HEK293T (cell line): ENCODE results near the gene DNASE1.

Experiments used
- CTCF ChIA-PET: fragments of 350-600 bp; formaldehyde crosslinking; extraction: SDS; loops from one replicate; lab custom pipeline; 2021; ENCODE audit warnings: antibody characterized with exemption, inconsistent platforms; lab: Yijun Ruan, JAX
- POLR2A ChIA-PET: fragments of 350-600 bp; formaldehyde crosslinking; extraction: SDS; loops from one replicate; lab custom pipeline; 2020; ENCODE audit warnings: antibody characterized with exemption, inconsistent platforms; lab: Yijun Ruan, JAX
- DNase-seq: peaks from one replicate; pipeline ENCODE4 v3.0.0; 2012; ENCODE audit warnings: mixed read lengths; ENCODE audit errors: extremely low spot score
- ARNT ChIP-seq: fragments of 450-650 bp; IDR thresholded peaks from 2 replicates; pipeline ENCODE4 v1.6.1; 2017; ENCODE audit warnings: mild to moderate bottlenecking
- BHLHE40 ChIP-seq: fragments of 450-650 bp; IDR thresholded peaks from 2 replicates; pipeline ENCODE4 v1.6.1; 2016; ENCODE audit warnings: mild to moderate bottlenecking, moderate library complexity, borderline replicate concordance
- CTBP1 ChIP-seq: fragments of 450-650 bp; IDR thresholded peaks from 2 replicates; pipeline ENCODE4 v1.6.1; 2016; ENCODE audit warnings: borderline replicate concordance
- ELF4 ChIP-seq: fragments of 450-650 bp; IDR thresholded peaks from 2 replicates; pipeline ENCODE4 v1.6.1; 2017; ENCODE audit warnings: antibody characterized with exemption
- FOXA1 ChIP-seq: fragments of 450-650 bp; IDR thresholded peaks from 2 replicates; pipeline ENCODE4 v1.6.1; 2016; ENCODE audit warnings: mild to moderate bottlenecking
- FOXK2 ChIP-seq: fragments of 450-650 bp; IDR thresholded peaks from 2 replicates; pipeline ENCODE4 v1.6.1; 2016; ENCODE audit warnings: mild to moderate bottlenecking
- FOXM1 ChIP-seq: fragments of 450-650 bp; IDR thresholded peaks from 2 replicates; pipeline ENCODE4 v1.6.1; 2017; ENCODE audit warnings: mild to moderate bottlenecking, borderline replicate concordance
- HDGF ChIP-seq: fragments of 450-650 bp; IDR thresholded peaks from 2 replicates; pipeline ENCODE4 v1.6.1; 2017; ENCODE audit warnings: antibody characterized with exemption, borderline replicate concordance
- L3MBTL2 ChIP-seq: fragments of 450-650 bp; conservative IDR thresholded peaks from 2 replicates; pipeline ENCODE4 v1.6.1; 2016; ENCODE audit warnings: mild to moderate bottlenecking
- LEF1 ChIP-seq: fragments of 450-650 bp; IDR thresholded peaks from 2 replicates; pipeline ENCODE4 v1.6.1; 2017; ENCODE audit warnings: mild to moderate bottlenecking, borderline replicate concordance
- NFRKB ChIP-seq: fragments of 450-650 bp; IDR thresholded peaks from 2 replicates; pipeline ENCODE4 v1.6.1; 2016; ENCODE audit warnings: mild to moderate bottlenecking, moderate library complexity
- PKNOX1 ChIP-seq: fragments of 450-650 bp; IDR thresholded peaks from 2 replicates; pipeline ENCODE4 v1.6.1; 2016
- SP1 ChIP-seq: fragments of 450-650 bp; IDR thresholded peaks from 2 replicates; pipeline ENCODE4 v1.6.1; 2017
- SUZ12 ChIP-seq: fragments of 450-650 bp; IDR thresholded peaks from 2 replicates; pipeline ENCODE4 v1.6.1; 2016; ENCODE audit warnings: mild to moderate bottlenecking
- TARDBP ChIP-seq: fragments of 450-650 bp; IDR thresholded peaks from 2 replicates; pipeline ENCODE4 v1.6.1; 2016
- ZNF384 ChIP-seq: fragments of 450-650 bp; IDR thresholded peaks from 2 replicates; pipeline ENCODE4 v1.6.1; 2016

The DNASE1 gene

DNA sequence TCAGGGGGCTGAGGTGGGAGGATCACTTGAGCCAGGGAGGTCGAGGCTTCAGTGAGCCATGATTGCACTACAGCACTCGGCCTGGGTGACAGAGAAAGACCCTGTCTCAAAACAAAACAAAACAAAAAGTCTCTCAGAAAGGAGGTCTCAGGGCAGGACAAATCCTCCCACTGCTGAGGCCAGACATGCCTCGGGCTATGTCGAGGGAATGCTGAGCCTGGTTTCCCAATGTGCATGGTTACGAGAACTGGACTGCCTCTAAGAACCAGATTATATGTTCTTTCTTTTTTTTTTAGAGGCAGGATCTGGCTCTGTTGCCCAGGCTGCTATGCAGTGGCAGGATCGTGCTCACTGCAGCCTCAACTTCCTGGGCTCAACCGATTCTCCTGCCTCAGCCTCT lies 35.2 kb downstream of the DNASE1 start:
- DNase-seq, result no peak
- TF ChIP-seq FOXK2, result no peak
- TF ChIP-seq BHLHE40, result no peak
- no peak for TF ChIP-seq CTBP1
- no peak for TF ChIP-seq SUZ12
- no peak for TF ChIP-seq PKNOX1
- TF ChIP-seq TARDBP, result no peak
- no peak for TF ChIP-seq L3MBTL2
- no peak for TF ChIP-seq ARNT
- TF ChIP-seq FOXA1, result no peak
- TF ChIP-seq LEF1, result no peak
- no peak for TF ChIP-seq NFRKB
- TF ChIP-seq SP1, result no peak
- TF ChIP-seq HDGF, result no peak
- TF ChIP-seq ZNF384, result no peak
- ChIA-PET CTCF (interaction anchor here (1.0 kb wide), 1 partner anchor 15 kb away, joined by 3 read pairs; no protein-coding TSS in a partner anchor), POLR2A (interaction anchor here (3.4 kb wide), 1 partner anchor 28 kb away, joined by 11 read pairs; the partner anchor contains the start of gene TRAP1)

- TF ChIP-seq NFRKB, result no peak
- TF ChIP-seq PKNOX1, result peak; percentile 83
- POLR2A ChIA-PET, result interaction anchor here (3.4 kb wide), 1 partner anchor 27 kb away, joined by 11 read pairs; the partner anchor contains the start of gene TRAP1
- CTCF ChIA-PET, result interaction anchor here (0.6 to 1.1 kb wide), 4 partner anchors 9 to 585 kb away, joined by 3 to 4 read pairs (median 3); no protein-coding TSS in a partner anchor
- peak; percentile 89 for DNase-seq
Observed at GRCh38 chr16:3690470-3690928, 36.0 kb downstream of the DNASE1 start.

- no peak for TF ChIP-seq TARDBP
- no peak for TF ChIP-seq ARNT
- TF ChIP-seq FOXA1, result no peak
- no peak for TF ChIP-seq HDGF
- no peak for TF ChIP-seq NFRKB
- no peak for TF ChIP-seq ELF4
- no peak for TF ChIP-seq CTBP1
- TF ChIP-seq SUZ12, result no peak
- no peak for TF ChIP-seq L3MBTL2
- no peak for TF ChIP-seq PKNOX1
- ChIA-PET CTCF (interaction anchor here (0.6 to 1.1 kb wide), 4 partner anchors 10 to 584 kb away, joined by 3 to 6 read pairs (median 4); no protein-coding TSS in a partner anchor), POLR2A (interaction anchor here (3.4 kb wide), 1 partner anchor 27 kb away, joined by 11 read pairs; the partner anchor contains the start of gene TRAP1)
- no peak for DNase-seq
Observed at GRCh38 chr16:3690980-3691720, 36.7 kb downstream of the DNASE1 start.

- POLR2A ChIA-PET, result interaction anchor here (3.4 kb wide), 1 partner anchor 26 kb away, joined by 11 read pairs; the partner anchor contains the start of gene TRAP1
- TF ChIP-seq L3MBTL2, result no peak
- no peak for TF ChIP-seq FOXA1
- TF ChIP-seq TARDBP, result no peak
- no peak for TF ChIP-seq LEF1
- TF ChIP-seq SUZ12, result no peak
- no peak for TF ChIP-seq BHLHE40
- TF ChIP-seq CTBP1, result no peak
- no peak for TF ChIP-seq FOXM1
- no peak for TF ChIP-seq PKNOX1
- TF ChIP-seq NFRKB, result no peak
- no peak for TF ChIP-seq SP1
- CTCF ChIA-PET, result interaction anchor here (0.7 to 1.1 kb wide), 2 partner anchors 10 to 12 kb away, joined by 3 to 6 read pairs; no protein-coding TSS in a partner anchor
- no peak for DNase-seq
Observed at GRCh38 chr16:3691761-3692160, 37.3 kb downstream of the DNASE1 start.

DNA sequence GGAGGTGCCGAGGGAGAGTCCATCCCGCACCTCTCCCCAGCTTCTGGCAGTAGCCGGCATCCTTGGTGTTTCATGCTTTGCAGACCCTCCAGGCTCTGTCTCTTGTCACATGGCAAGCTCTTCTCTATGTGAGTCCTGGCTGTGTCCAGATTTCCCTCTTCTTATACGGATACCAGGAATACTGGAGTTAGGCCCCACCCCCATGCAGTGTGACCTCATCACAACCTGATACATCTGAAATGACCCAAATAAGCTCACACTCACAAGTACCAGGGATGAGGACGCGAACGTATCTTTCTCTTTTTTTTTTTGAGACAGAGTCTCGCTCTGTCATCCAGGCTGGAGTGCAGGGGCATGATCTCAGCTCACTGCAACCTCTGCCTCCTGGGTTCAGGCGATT lies 39.6 kb downstream of the DNASE1 start:
- TF ChIP-seq SP1, result no peak
- no peak for TF ChIP-seq ARNT
- TF ChIP-seq FOXK2, result no peak
- TF ChIP-seq ZNF384, result no peak
- TF ChIP-seq ELF4, result no peak
- TF ChIP-seq NFRKB, result no peak
- TF ChIP-seq FOXM1, result no peak
- no peak for TF ChIP-seq L3MBTL2
- no peak for TF ChIP-seq HDGF
- TF ChIP-seq BHLHE40, result no peak
- TF ChIP-seq PKNOX1, result no peak
- TF ChIP-seq FOXA1, result no peak
- TF ChIP-seq LEF1, result no peak
- TF ChIP-seq CTBP1, result no peak
- TF ChIP-seq SUZ12, result no peak
- no peak for TF ChIP-seq TARDBP
- ChIA-PET POLR2A (interaction anchor here (1.1 to 1.9 kb wide), 2 partner anchors 23 to 24 kb away, joined by 3 to 7 read pairs; partner anchors contain the start of gene TRAP1), CTCF (interaction anchor here (1.0 kb wide), 1 partner anchor 709 kb away, joined by 3 read pairs; no protein-coding TSS in a partner anchor)
- DNase-seq, result no peak
